ENCODE measurements around the gene DLX1.
"Not testable (repeated sequence)": the region's sequence is repeated elsewhere in the genome, so short reads cannot be mapped to it uniquely, and the experiment has no call there.

DLX1 gene

DNA sequence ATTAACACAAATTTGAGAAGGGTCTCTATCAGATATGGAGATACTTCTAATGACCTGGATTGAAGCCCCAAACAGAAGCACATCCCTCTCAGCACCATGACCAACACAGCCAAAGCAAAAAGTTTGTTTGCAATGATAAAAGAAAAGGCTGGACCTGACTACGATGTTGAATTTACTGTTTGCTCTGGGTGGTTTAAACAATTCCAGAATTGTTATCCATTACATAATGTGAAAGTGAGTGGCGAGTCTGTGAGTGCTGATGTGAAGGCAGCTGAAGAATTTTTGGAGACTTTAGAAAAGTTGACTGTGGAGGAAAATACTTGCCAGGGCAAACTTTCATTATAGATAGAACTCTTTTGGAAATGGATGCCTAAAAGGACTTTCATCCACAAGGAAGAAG is 34.8 kb downstream of the DLX1 start:
- DNase-seq: no peak

DNA sequence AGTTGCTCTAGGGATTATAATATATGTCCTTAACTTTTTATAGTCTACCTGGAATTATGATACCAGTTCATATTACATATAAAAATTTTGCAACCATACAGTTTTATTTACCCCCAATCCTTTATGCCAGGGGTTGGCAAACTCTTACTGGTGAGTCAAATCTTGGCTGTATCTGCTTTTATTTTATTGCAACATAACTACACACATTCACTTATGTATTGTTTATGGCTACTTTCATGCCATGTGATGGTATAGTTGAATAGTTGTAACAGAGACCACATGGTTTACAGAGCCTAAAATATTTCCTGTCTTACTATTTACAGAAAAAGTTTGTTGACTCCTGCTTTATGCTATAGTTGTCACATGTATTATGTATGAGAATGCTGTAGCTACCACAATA is 43.2 kb downstream of the DLX1 start:
- DNase-seq: no peak

DNA sequence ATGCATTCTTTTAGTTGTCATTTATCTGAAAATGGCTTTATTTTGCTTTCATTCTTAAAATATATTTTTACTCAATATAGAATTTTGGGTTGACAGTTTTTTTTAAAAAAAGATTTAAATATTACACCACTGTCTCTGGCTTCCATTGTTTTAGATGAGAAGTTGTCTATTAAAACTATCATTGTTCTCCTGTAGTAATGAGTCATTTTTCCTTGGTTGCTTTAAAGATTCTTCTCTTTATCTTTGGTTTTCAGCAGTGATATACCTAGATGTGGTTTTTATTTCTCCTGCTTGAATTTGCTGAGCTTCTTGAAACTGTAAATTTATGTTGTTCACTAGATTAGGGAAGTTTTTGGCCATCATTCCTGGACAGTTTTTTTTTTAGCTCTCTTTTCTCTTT is 44.1 kb downstream of the DLX1 start:
- no peak for DNase-seq

DNA sequence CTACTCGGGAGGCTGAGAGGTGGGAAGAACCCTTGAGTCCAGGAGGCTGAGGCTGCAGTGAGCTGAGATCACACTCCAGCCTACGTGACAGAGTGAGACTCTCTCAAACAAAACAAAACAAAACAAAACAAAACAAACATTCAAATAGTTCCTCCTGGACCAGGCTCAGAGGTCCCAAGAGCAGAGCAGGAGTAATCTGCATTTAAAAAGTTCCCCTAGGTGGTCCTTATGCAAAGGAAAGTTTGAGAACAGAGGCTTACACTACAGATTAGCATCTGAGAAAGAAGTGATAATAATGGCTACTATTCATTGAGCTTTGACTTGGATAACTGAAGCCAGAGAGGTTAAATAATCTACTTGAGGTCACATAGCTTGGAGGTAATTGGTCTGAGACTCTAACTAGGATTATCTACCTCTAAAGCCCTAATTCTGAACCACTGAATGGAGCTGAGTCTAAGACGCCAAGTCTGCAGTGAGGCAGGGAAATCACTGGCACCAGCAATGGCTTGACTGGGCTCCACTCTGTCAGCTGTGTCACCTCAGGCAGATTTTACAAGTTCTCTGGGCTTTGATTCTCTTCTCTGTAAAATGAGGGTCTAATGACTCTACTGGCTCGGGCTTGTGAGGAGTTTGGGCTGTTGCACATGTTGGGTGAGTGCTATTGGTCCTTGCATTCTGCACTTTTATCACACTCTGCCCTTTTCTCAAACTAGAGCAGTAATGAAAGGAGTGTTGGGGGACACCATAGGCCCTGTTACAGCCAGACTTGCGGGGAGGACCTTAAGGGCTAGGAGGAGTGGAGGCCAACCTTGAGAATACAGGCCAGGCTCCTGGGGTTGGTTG is 46.6 kb downstream of the DLX1 start:
- DNase-seq: no peak

DNA sequence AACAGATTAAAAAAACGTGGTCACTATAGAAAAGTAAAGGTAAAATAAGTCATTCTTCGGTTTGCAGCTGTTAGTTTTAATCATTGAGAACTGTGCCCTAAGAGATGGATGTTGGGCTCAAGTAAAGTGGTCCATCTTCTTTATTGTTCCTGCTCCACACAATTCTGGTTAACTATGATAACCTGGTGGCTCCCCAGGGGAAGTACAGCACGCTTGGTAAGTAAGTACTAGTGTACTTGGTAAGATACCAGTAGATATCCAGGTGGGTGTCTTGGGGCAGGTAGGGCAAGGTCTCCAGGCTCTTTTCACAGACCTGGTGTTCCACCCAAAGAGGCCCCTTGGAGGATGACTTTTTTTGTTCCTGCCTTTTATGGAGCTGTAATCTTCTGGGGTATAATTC is 49.0 kb downstream of the DLX1 start:
- no peak for DNase-seq

DNA sequence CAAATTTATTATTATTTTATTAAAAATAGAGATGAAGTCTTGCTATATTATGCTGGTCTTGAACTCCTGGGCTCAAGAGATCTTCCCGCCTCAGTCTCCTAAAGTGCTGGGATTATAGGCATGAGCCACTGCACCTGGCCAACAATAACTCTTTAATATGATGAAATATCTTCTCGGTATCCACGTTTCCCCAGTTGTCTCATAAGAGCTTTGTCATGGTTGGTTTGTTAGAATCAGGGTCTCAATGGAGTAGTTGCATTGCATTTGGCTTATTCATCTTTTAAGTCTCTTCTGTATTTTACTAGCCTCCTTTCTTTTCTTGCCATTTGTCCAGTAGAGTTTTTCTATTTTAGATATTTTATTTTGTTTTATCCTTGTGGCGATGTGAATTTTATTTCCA is 50.1 kb downstream of the DLX1 start:
- no peak for DNase-seq

DNA sequence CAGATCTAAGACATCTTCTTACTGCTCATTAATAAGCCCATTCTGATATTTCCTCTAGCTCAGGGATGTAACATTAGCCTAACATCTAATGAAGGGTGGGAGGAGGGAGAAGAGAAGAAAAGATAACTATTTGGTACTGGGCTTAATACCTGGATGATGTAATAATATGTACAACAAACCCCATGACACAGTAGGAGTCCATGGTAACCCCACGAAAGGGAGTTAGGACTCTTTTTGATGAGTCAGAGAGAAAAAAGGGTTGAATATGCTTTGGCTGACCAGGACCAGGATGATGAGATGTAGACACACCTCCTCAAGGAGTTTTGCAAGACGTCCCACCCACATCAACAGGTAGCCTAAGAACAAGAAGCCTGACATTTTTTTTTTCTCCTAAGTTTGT is 51.8 kb downstream of the DLX1 start:
- DNase-seq: no peak

DNA sequence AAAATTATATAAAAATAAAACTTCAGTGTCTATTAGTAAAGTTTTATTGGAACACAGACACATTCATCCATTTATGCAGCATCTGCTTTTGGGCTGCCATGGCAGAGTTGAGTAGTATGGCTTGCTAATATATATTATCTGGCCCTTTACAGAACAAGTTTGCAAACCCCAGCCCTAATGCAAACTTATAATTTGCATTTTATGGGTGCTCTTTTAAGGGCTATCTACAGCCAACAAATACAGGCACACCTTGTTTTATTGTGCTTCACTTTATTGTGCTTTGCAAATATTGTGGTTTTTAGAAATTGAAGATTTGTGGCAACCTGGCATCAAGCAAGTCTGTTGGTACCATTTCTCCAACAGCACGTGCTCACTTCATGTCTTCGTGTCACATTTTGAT is 52.6 kb downstream of the DLX1 start:
- no peak for DNase-seq

DNA sequence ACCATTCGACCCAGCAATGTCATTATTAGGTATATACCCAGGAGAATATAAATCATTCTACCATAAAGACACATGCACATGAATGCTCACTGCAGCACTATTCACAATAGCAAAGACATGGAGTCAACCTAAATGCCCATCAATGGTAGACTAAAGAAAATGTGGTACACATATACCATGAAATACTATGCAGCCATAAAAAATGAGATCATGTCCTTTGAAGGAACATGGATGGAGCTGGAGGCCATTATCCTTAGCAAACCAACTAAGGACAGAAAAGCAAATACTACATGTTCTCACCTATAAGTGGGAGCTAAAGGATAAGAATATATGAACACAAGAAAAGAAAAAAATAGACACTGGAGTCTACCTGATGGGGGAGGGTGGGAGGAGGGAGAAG is 53.4 kb downstream of the DLX1 start:
- not testable (repeated sequence) for DNase-seq
